ENCODE results near the gene SHMT2. TPM values are rescaled to one million over a fixed set of nuclear protein-coding genes. Genes with fewer than 3 reads are reported as not detected.

SHMT2 gene
- total and polyA plus RNA-seq, 2 of the 13 experiments (the other 11 are each of a cell fraction or from before 2014, with no cell fraction given), result 181 to 393 TPM

DNA sequence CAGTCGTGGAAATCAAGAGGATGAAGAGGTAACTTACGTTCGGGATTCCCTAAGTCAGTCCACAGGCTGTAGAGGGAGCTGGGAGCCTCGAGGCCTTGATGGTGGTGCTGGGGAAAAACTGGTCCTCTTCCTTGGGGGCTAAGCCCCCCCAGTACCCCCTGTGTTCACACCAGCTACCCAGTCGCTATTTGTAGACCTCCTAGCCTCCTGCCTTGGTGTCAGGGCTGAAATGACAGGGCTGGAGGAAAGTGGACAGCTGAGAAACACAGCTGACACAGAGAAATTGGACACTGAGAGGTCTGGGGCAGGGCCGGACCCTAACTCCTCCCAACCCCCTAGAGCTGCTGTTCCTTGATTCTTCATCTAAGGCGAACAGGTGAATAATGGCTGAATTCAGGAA lies 21.4 kb downstream of the SHMT2 start, which contains the start of gene STAC3:
STAC3 (minus strand) TSS at position 232 of the 400 bp plus-strand sequence. CDS start 1,551 bp downstream, outside the sequence.
- Histone ChIP-seq H3K4me2 (ENCODE audit: low read depth, low read length) (no peak within 1 kb of the TSS), H3K9ac (ENCODE audit: insufficient read depth, low read depth, low read length) (no peak within 1 kb of the TSS), H3K27me3 (ENCODE audit: control insufficient read depth in 1 of 2, insufficient read depth in 2 of 2, low read length in 2 of 2) (no peaks in the 10 kb centered on the region), H3K27ac (ENCODE audit: extremely low read length, insufficient read depth, low read length) (no peak within 1 kb of the TSS), H2AFZ (ENCODE audit: low read length) (no peak within 1 kb of the TSS), H3K36me3 (replicated peaks in 1 of 2; ENCODE audit: control insufficient read depth in 1 of 2, insufficient read depth in 2 of 2, low read length in 2 of 2) (peaks cover 0 to 5% of the 10 kb centered on the region in 2 experiments; a peak in 1 of 5 replicates), H4K20me1 (ENCODE audit: insufficient read depth, low read length) (no peaks in the 10 kb centered on the region), H3K4me3 (replicated peaks in 1 of 3; ENCODE audit: insufficient read depth in 1 of 3, low read depth in 2 of 3, low read length in 3 of 3) (no peak within 1 kb of the TSS), H3K9me3 (ENCODE audit: low read length) (no peaks in the 10 kb centered on the region), H3K4me1 (ENCODE audit: insufficient read depth, low read length) (no peaks in the 10 kb centered on the region), H3K79me2 (ENCODE audit: insufficient read depth, low read length) (no peaks in the 10 kb centered on the region)
- CTCF ChIA-PET (ENCODE audit: low intra/inter-chr PET ratio, low total read pairs), result no interaction called here
- WGBS (ENCODE audit: low lambda C conversion rate), result 72% methylated on average over 6 of the region's 7 CpGs
- in situ Hi-C loops (cut with HindIII; ENCODE audit: extremely low pct_ligation_motif_present, low pct_unique_long_range_greater_than_20kb) (no loop called here), intact Hi-C loops (cut with micrococcal nuclease; ENCODE audit: unreplicated experiment) (no loop called here)
- ATAC-seq (no peak), DNase-seq (ENCODE audit: low spot score) (no peak), FAIRE-seq (no peak)
- no peak for TF ChIP-seq MTA1 (CRISPR knock-in tag; IDR thresholded peaks at IDR 0.05; ENCODE audit: borderline replicate concordance)
- BruUV-seq (replicated peaks), result no TSS peak
- POLR2A ChIA-PET, result no interaction called here

DNA sequence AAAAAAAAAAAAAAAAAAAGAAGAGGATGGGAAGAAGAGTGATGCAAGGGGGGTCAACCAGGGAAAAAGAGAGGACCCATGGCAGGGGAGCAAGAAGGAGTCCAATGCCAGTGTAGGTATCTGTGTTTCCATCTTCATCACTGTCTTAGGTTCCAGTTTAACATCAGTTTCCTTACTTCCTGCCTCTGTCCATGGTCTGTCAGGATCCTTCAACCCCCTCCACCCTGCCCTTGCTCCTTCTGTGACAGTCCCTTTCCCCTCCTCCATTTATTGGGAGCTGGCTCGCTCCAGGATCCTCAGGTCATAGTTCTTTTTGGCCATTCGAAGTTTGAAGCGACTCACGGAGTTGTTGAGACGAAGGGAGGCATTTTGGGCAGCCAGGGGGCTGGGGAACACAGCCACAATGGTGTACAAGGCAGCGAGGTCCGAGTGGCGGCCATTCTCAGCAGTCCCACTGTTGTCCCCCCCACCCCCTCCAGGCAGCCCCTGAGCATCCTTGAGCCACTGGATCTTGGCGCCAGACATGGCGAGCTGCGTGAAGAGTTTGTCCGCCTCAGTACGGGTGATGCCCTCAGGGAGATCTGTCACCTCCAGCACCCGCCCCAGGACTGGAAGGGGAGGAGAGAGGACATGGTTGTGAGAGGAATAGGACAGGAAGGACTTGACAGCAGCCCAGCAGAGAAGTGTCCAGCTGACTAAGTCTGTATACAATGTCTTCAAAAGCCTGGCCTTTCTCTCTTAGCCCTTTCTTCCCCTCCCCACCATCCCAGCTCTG lies 25.2 kb downstream of the SHMT2 start:
- Histone ChIP-seq H3K27ac (ENCODE audit: extremely low read length, insufficient read depth, low read length) (no peak overlapping the region), H3K9me3 (ENCODE audit: low read length) (no peaks in the 10 kb centered on the region), H3K4me2 (ENCODE audit: low read depth, low read length) (no peak overlapping the region), H3K9ac (ENCODE audit: insufficient read depth, low read depth, low read length) (no peak overlapping the region), H3K79me2 (ENCODE audit: insufficient read depth, low read length) (no peaks in the 10 kb centered on the region), H3K36me3 (replicated peaks in 1 of 2; ENCODE audit: control insufficient read depth in 1 of 2, insufficient read depth in 2 of 2, low read length in 2 of 2) (peaks cover 8 to 29% of the 10 kb centered on the region in 2 experiments; a peak in 4 of 5 replicates), H4K20me1 (ENCODE audit: insufficient read depth, low read length) (no peaks in the 10 kb centered on the region), H3K4me3 (replicated peaks in 1 of 3; ENCODE audit: insufficient read depth in 1 of 3, low read depth in 2 of 3, low read length in 3 of 3) (no peak overlapping the region), H2AFZ (ENCODE audit: low read length) (no peak overlapping the region), H3K4me1 (ENCODE audit: insufficient read depth, low read length) (peaks cover 5% of the 10 kb centered on the region), H3K27me3 (ENCODE audit: control insufficient read depth in 1 of 2, insufficient read depth in 2 of 2, low read length in 2 of 2) (no peaks in the 10 kb centered on the region)
- CTCF ChIA-PET (ENCODE audit: low intra/inter-chr PET ratio, low total read pairs), result no interaction called here
- POLR2A ChIA-PET, result no interaction called here
- FAIRE-seq, result no peak
- in situ Hi-C loops (cut with HindIII; ENCODE audit: extremely low pct_ligation_motif_present, low pct_unique_long_range_greater_than_20kb), result no loop called here
- ATAC-seq, result no peak
- intact Hi-C loops (cut with micrococcal nuclease; ENCODE audit: unreplicated experiment), result no loop called here
- BruUV-seq (replicated peaks), result no TSS peak
- DNase-seq (ENCODE audit: low spot score), result no peak
- 94% methylated on average over 10 of the region's 14 CpGs for WGBS (ENCODE audit: low lambda C conversion rate)
- TF ChIP-seq SP4 (CRISPR knock-in tag; IDR thresholded peaks at IDR 0.05) (no peak), EED (CRISPR knock-in tag; IDR thresholded peaks at IDR 0.05) (no peak), FOXJ3 (CRISPR knock-in tag; IDR thresholded peaks at IDR 0.05; ENCODE audit: borderline replicate concordance) (no peak), ZNF589 (CRISPR knock-in tag; conservative IDR thresholded peaks at IDR 0.05) (no peak), SIN3A (IDR thresholded peaks at IDR 0.05; ENCODE audit: borderline replicate concordance, low read depth, low read length) (no peak), ARHGAP35 (CRISPR knock-in tag; IDR thresholded peaks at IDR 0.05; ENCODE audit: borderline replicate concordance) (no peak)
- TF ChIP-seq, protein P1, sequence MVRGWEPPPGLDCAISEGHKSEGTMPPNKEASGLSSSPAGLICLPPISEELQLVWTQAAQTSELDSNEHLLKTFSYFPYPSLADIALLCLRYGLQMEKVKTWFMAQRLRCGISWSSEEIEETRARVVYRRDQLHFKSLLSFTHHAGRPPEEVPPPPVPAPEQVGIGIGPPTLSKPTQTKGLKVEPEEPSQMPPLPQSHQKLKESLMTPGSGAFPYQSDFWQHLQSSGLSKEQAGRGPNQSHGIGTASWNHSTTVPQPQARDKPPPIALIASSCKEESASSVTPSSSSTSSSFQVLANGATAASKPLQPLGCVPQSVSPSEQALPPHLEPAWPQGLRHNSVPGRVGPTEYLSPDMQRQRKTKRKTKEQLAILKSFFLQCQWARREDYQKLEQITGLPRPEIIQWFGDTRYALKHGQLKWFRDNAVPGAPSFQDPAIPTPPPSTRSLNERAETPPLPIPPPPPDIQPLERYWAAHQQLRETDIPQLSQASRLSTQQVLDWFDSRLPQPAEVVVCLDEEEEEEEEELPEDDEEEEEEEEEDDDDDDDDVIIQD (CRISPR knock-in tag; IDR thresholded peaks at IDR 0.05; ENCODE audit: low read depth), result no peak
- TF ChIP-seq, protein P2, sequence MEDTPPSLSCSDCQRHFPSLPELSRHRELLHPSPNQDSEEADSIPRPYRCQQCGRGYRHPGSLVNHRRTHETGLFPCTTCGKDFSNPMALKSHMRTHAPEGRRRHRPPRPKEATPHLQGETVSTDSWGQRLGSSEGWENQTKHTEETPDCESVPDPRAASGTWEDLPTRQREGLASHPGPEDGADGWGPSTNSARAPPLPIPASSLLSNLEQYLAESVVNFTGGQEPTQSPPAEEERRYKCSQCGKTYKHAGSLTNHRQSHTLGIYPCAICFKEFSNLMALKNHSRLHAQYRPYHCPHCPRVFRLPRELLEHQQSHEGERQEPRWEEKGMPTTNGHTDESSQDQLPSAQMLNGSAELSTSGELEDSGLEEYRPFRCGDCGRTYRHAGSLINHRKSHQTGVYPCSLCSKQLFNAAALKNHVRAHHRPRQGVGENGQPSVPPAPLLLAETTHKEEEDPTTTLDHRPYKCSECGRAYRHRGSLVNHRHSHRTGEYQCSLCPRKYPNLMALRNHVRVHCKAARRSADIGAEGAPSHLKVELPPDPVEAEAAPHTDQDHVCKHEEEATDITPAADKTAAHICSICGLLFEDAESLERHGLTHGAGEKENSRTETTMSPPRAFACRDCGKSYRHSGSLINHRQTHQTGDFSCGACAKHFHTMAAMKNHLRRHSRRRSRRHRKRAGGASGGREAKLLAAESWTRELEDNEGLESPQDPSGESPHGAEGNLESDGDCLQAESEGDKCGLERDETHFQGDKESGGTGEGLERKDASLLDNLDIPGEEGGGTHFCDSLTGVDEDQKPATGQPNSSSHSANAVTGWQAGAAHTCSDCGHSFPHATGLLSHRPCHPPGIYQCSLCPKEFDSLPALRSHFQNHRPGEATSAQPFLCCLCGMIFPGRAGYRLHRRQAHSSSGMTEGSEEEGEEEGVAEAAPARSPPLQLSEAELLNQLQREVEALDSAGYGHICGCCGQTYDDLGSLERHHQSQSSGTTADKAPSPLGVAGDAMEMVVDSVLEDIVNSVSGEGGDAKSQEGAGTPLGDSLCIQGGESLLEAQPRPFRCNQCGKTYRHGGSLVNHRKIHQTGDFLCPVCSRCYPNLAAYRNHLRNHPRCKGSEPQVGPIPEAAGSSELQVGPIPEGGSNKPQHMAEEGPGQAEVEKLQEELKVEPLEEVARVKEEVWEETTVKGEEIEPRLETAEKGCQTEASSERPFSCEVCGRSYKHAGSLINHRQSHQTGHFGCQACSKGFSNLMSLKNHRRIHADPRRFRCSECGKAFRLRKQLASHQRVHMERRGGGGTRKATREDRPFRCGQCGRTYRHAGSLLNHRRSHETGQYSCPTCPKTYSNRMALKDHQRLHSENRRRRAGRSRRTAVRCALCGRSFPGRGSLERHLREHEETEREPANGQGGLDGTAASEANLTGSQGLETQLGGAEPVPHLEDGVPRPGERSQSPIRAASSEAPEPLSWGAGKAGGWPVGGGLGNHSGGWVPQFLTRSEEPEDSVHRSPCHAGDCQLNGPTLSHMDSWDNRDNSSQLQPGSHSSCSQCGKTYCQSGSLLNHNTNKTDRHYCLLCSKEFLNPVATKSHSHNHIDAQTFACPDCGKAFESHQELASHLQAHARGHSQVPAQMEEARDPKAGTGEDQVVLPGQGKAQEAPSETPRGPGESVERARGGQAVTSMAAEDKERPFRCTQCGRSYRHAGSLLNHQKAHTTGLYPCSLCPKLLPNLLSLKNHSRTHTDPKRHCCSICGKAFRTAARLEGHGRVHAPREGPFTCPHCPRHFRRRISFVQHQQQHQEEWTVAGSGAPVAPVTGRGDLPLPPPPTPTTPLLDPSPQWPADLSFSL (CRISPR knock-in tag; IDR thresholded peaks at IDR 0.05), result no peak

Data from HepG2 (cell line).